K562 (cell line): Measurements from ENCODE around the gene MAGIX. TPM values are rescaled to one million over a fixed set of nuclear protein-coding genes. Genes with fewer than 3 reads are reported as not detected.

Source experiments
- ATAC-seq: fragments of 200-7000 bp; cut with Tn5 transposase; 3 replicates; pipeline ENCODE4 v1.9.1; 2020; ENCODE audit warnings: moderate library complexity
- BruUV-seq: library from RNA; stranded (reverse); fragments of 400-500 nt; replicated peaks from 2 replicates; lab custom pipeline; 2021; lab: Mats Ljungman, UMichigan
- CTCF ChIA-PET: fragments of 300-600 bp; formaldehyde crosslinking; extraction: SDS; loops from one replicate; lab custom pipeline; 2021; ENCODE audit warnings: low intra/inter-chr PET ratio; lab: Yijun Ruan, JAX
- POLR2A ChIA-PET: fragments of 300-600, 350-650 bp; sonication (Branson Sonifier 250); formaldehyde crosslinking; extraction: SDS; loops from one replicate; lab custom pipeline; 2021; ENCODE audit warnings: antibody characterized with exemption, inconsistent platforms; lab: Yijun Ruan, JAX
- DNase-seq, 4 experiments: peaks; one replicate each; pipeline versions ENCODE4 v3.0.0 to v3.0.0-alpha.2; 2011 to 2018; ENCODE audit warnings: low spot score in 3 of 4, mixed read lengths in 3 of 4; ENCODE audit errors: extremely low read depth in 1 of 4
- FAIRE-seq: peaks from 2 replicates; lab custom pipeline; 2011; peaks lifted over from hg19 to GRCh38; lab: Jason Lieb, UNC
- H2AFZ ChIP-seq: 2 replicates; pipeline ENCODE4 v1.6.0; 2011; ENCODE audit warnings: low read depth, low read length, control low read depth, inconsistent platforms
- H3K27ac ChIP-seq: fragments of 200-600 bp; 3 replicates; pipeline ENCODE4 v1.8.0; 2011; ENCODE audit warnings: low read depth, mild to moderate bottlenecking, control low read depth, inconsistent platforms, low read length, moderate library complexity, mixed read lengths; ENCODE audit errors: extremely low read depth
- H3K27me3 ChIP-seq, 2 experiments: fragments of 300-600 bp in 1 of 2; 2 replicates in 1 of 2; 3 replicates in 1 of 2; pipeline versions ENCODE4 v1.6.0 to v1.8.0; 2011; ENCODE audit warnings: inconsistent platforms in 2 of 2, low read length in 2 of 2, mild to moderate bottlenecking in 1 of 2, mixed read lengths in 1 of 2, moderate library complexity in 1 of 2; ENCODE audit not compliant: control insufficient read depth in 2 of 2, insufficient read depth in 2 of 2
- H3K36me3 ChIP-seq: fragments of 300-600 bp; 3 replicates; pipeline ENCODE4 v1.8.0; 2011; ENCODE audit warnings: mild to moderate bottlenecking, low read length, inconsistent platforms; ENCODE audit not compliant: control insufficient read depth, insufficient read depth
- H3K4me1 ChIP-seq, 2 experiments: fragments of 200-600 bp in 1 of 2; replicated peaks in 1 of 2; 2 replicates in 1 of 2; 3 replicates in 1 of 2; pipeline versions ENCODE4 v1.5.1 to v1.8.0; 2011; ENCODE audit warnings: inconsistent platforms in 2 of 2, low read length in 2 of 2, mild to moderate bottlenecking in 1 of 2, mixed read lengths in 1 of 2, moderate library complexity in 1 of 2; ENCODE audit not compliant: control insufficient read depth in 2 of 2, insufficient read depth in 2 of 2
- H3K4me2 ChIP-seq: 2 replicates; pipeline ENCODE4 v1.6.1; 2011; ENCODE audit warnings: low read length, control low read depth, inconsistent platforms, mixed read lengths; ENCODE audit not compliant: insufficient read depth
- H3K4me3 ChIP-seq: fragments of 200-600 bp; sonication (generic), shearing (Covaris generic); 2 replicates; pipeline ENCODE4 v1.5.1; 2016; ENCODE audit warnings: control low read depth, inconsistent platforms
- H3K79me2 ChIP-seq: fragments of 200-600 bp; 3 replicates; pipeline ENCODE4 v1.8.0; 2011; ENCODE audit warnings: low read length, inconsistent platforms; ENCODE audit not compliant: control insufficient read depth, insufficient read depth
- H3K9ac ChIP-seq, 2 experiments: 2 replicates each; pipeline versions ENCODE4 v1.6.0 to v1.6.1; 2011; ENCODE audit warnings: low read depth in 2 of 2, low read length in 2 of 2, control low read depth in 1 of 2, inconsistent platforms in 1 of 2, mild to moderate bottlenecking in 1 of 2, mixed read lengths in 1 of 2; ENCODE audit not compliant: insufficient read depth in 1 of 2
- H3K9me1 ChIP-seq: one replicate; pipeline ENCODE4 v1.6.0; 2011; ENCODE audit warnings: inconsistent platforms, mild to moderate bottlenecking, low read length, moderate library complexity; ENCODE audit not compliant: control insufficient read depth, insufficient read depth
- H3K9me3 ChIP-seq: replicated peaks from 2 replicates; pipeline ENCODE4 v1.5.1; 2011; ENCODE audit warnings: low read depth, low read length, inconsistent platforms; ENCODE audit not compliant: control insufficient read depth, insufficient read depth
- H4K20me1 ChIP-seq: replicated peaks from 2 replicates; pipeline ENCODE4 v1.6.1; 2011; ENCODE audit warnings: low read length, inconsistent platforms, mixed read lengths; ENCODE audit not compliant: control insufficient read depth, insufficient read depth
- GABPB1 ChIP-seq: sonication (generic); formaldehyde crosslinking; IDR thresholded peaks from 2 replicates; pipeline ENCODE4 v1.8.0; 2022; ENCODE audit warnings: mild to moderate bottlenecking, missing genetic modification reagents
- SAP30 ChIP-seq: fragments of 200-600 bp; sonication (generic); IDR thresholded peaks from 2 replicates; pipeline ENCODE4 v1.6.1; 2012; ENCODE audit warnings: borderline replicate concordance, low read depth, mild to moderate bottlenecking, moderate library complexity, low read length, control low read depth, inconsistent platforms; ENCODE audit not compliant: insufficient read depth, poor library complexity, severe bottlenecking
- SREBF1 ChIP-seq: fragments of 150-350 bp; IDR thresholded peaks from 2 replicates; pipeline ENCODE4 v1.6.1; 2014; ENCODE audit warnings: antibody characterized with exemption, low read depth, low read length, borderline replicate concordance
- ZFPM2 ChIP-seq: fragments of 250-450 bp; sonication (Bioruptor Pico); IDR thresholded peaks from 2 replicates; pipeline ENCODE4 v1.5.1; 2022; ENCODE audit warnings: mild to moderate bottlenecking
- WGBS: fragments of 100-300 bp; shearing (Covaris generic); methylation state at CpG from one replicate; pipeline ENCODE4 v1.1.6; 2016; ENCODE audit warnings: low coverage, mixed read lengths; ENCODE audit not compliant: insufficient coverage; ENCODE audit errors: missing lambda C conversion rate; 5-methylcytosine and 5-hydroxymethylcytosine counted together
- in situ Hi-C: fragments of 300-500 bp; cut with MboI; formaldehyde crosslinking; loops from 4 replicates; pipeline ENCODE4 v1.15.0; 2018; ENCODE audit warnings: inconsistent platforms, mixed read lengths
- intact Hi-C: fragments of 100-400 bp; cut with micrococcal nuclease; formaldehyde crosslinking; loops from 2 replicates; pipeline ENCODE4 v1.14.2; 2022
- polyA plus RNA-seq, 8 experiments: library from polyadenylated mRNA; depleted of rRNA in 4 of 8; stranded (reverse) in 5 of 8; unstranded in 3 of 8; fragments of >200 nt; fragmentation: Nextera tagmentation in 2 of 8; fragmentation: Illumina TruSeq in 1 of 8; extraction: Ambion mirVana in 2 of 8; extraction: Trizol in 1 of 8; gene quantifications; 2 replicates each; pipeline versions ENCODE4 v1.2.1 to v1.2.3, GENCODE V29; 2011 to 2014; ENCODE audit warnings: inconsistent platforms in 1 of 8, missing spikeins in 1 of 8
- total RNA-seq, 7 experiments: library from RNA; depleted of rRNA in 6 of 7; stranded (reverse); fragments of >200 nt in 6 of 7; fragmentation: Illumina TruSeq in 2 of 7; extraction: Trizol in 2 of 7; gene quantifications; 2 replicates each; pipeline versions ENCODE4 v1.2.1 to v1.2.3, GENCODE V29; 2011 to 2021; ENCODE audit warnings: low replicate concordance in 1 of 7
- TF ChIP-seq, protein P1 (sequence below): fragments of 450-650 bp; formaldehyde crosslinking; conservative IDR thresholded peaks from 2 replicates; pipeline ENCODE4 v1.4.0; 2022; ENCODE audit warnings: mild to moderate bottlenecking, missing genetic modification characterization
- TF ChIP-seq, protein P2 (sequence below): sonication (generic); formaldehyde crosslinking; IDR thresholded peaks from 2 replicates; pipeline ENCODE4 v1.8.0; 2022; ENCODE audit warnings: mild to moderate bottlenecking, missing genetic modification reagents
- TF ChIP-seq, protein P3 (sequence below): fragments of 450-650 bp; IDR thresholded peaks from 2 replicates; pipeline ENCODE4 v1.6.1; 2016

Gene MAGIX
- total and polyA plus RNA-seq, 9 of the 15 experiments (the other 6 are each of a cell fraction or from before 2014, with no cell fraction given) = 0.08 to 3.5 (median 0.47) TPM

DNA sequence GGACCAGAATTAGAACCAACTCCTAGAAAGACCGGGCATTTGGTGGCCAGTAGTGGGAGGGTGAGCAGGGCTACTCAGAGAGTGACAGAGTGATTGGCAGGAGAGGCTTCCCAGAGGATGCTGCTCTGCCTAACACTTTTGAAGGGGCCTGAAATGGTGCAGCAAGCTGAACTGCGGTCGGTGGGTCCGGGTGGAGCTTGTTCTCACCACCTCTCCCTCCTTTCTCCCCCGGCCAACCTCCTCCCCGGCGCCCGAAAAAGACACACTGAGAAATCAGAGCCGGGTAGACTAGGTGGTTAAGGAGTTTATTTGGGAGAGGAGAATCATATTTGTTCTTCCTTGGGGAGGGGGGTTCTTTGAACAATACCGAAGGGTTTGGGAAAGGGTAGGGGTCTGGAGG lies 25.0 kb downstream of the MAGIX start:
- POLR2A ChIA-PET = no interaction called here
- no peak for FAIRE-seq
- Histone ChIP-seq H3K9me1 (no peaks in the 10 kb centered on the region), H3K27ac (peak overlapping the region; percentile 91; the same call in 1 of the 3 replicates), H3K4me3 (no peak overlapping the region), H3K9ac (peak overlapping the region in 1 of 2 experiments; percentile 33; a peak in 1 of 4 replicates), H3K4me1 (peaks cover 36 to 51% of the 10 kb centered on the region in 2 experiments), H3K27me3 (no peaks in the 10 kb centered on the region), H2AFZ (no peak overlapping the region), H3K36me3 (peaks cover 16% of the 10 kb centered on the region; the same call in 1 of the 3 replicates), H3K79me2 (peaks cover 50% of the 10 kb centered on the region), H3K9me3 (no peaks in the 10 kb centered on the region), H3K4me2 (no peak overlapping the region), H4K20me1 (peaks cover 9% of the 10 kb centered on the region)
- ATAC-seq = no peak
- TF ChIP-seq, protein P1, sequence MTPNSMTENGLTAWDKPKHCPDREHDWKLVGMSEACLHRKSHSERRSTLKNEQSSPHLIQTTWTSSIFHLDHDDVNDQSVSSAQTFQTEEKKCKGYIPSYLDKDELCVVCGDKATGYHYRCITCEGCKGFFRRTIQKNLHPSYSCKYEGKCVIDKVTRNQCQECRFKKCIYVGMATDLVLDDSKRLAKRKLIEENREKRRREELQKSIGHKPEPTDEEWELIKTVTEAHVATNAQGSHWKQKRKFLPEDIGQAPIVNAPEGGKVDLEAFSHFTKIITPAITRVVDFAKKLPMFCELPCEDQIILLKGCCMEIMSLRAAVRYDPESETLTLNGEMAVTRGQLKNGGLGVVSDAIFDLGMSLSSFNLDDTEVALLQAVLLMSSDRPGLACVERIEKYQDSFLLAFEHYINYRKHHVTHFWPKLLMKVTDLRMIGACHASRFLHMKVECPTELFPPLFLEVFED = no peak
- no peak for TF ChIP-seq SREBF1
- TF ChIP-seq SAP30 = no peak
- TF ChIP-seq GABPB1 = no peak
- TF ChIP-seq, protein P2, sequence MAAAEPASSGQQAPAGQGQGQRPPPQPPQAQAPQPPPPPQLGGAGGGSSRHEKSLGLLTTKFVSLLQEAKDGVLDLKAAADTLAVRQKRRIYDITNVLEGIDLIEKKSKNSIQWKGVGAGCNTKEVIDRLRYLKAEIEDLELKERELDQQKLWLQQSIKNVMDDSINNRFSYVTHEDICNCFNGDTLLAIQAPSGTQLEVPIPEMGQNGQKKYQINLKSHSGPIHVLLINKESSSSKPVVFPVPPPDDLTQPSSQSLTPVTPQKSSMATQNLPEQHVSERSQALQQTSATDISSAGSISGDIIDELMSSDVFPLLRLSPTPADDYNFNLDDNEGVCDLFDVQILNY = no peak
- TF ChIP-seq ZFPM2 (CRISPR knock-in tag) = no peak
- TF ChIP-seq, protein P3, sequence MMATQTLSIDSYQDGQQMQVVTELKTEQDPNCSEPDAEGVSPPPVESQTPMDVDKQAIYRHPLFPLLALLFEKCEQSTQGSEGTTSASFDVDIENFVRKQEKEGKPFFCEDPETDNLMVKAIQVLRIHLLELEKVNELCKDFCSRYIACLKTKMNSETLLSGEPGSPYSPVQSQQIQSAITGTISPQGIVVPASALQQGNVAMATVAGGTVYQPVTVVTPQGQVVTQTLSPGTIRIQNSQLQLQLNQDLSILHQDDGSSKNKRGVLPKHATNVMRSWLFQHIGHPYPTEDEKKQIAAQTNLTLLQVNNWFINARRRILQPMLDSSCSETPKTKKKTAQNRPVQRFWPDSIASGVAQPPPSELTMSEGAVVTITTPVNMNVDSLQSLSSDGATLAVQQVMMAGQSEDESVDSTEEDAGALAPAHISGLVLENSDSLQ = peak; percentile 67
- in situ Hi-C loops (no loop called here), intact Hi-C loops (no loop called here)
- WGBS = 67% methylated on average over 10 of the region's 10 CpGs
- no peak for DNase-seq
- no TSS peak for BruUV-seq
- CTCF ChIA-PET = no interaction called here
